ENCODE measurements around the gene INMT.

INMT gene

DNA sequence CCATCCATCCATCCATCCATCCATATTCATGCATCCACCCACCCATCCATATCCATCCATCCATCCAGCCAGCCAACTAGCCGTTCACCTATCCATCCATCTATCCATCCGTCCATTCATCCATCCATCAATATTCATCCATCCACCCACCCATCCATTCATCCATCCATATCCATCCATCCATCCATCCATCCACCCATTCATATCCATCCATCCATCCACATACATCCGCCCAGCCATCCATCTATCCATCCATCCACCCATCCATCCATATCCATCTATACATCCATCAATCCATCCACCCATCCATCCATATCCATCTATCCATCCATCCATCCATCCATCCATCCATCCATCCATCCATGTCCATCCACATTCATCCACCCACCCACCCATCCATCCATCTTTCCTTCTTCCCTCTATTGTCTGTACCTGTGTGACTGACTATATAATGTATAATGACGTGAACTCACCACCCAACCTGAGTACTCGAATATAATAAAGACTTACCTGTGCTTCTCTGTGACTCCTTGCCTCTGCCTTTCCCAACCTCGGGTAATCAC, 2.5 kb downstream of the INMT start:
- no peak for DNase-seq

GRCh38 chr7:30755384-30756154, 3.6 kb downstream of the INMT start:
- DNase-seq = no peak

- no peak for DNase-seq
These were observed 5.4 kb downstream of the INMT start for GRCh38 chr7:30757342-30757692.

DNA sequence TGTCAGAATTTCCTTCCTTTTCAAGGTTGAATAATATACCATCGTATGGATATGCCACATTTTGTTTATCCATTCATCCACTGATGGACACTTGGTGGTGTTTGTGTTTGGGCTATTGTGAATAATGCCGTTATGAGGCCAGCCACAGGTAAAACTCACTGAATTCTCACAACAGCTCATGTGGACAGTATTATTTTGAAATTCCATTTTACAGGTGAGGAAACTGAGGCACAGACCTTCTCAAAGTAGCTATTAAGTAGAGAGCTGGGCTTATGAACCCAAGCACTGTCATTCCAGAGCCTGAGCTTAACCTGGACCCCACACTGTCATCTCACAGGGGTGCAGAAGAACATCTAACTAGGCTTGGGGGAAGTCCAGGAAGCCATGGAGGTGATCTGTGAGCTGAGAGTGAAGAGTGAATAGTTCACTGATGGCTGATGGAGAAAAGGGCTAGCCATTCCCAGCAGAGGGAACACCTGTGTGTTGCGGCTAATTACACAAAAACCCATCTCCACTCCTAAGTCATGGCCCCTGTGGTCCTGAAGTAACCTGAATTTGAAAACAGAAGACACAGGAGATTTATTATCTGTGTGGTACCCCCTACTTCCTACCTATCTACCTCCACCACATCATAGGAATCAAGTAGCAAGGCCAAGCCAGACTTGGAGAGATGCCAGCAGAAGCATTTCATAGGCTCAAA, 8.7 kb downstream of the INMT start:
- no peak for DNase-seq

DNA sequence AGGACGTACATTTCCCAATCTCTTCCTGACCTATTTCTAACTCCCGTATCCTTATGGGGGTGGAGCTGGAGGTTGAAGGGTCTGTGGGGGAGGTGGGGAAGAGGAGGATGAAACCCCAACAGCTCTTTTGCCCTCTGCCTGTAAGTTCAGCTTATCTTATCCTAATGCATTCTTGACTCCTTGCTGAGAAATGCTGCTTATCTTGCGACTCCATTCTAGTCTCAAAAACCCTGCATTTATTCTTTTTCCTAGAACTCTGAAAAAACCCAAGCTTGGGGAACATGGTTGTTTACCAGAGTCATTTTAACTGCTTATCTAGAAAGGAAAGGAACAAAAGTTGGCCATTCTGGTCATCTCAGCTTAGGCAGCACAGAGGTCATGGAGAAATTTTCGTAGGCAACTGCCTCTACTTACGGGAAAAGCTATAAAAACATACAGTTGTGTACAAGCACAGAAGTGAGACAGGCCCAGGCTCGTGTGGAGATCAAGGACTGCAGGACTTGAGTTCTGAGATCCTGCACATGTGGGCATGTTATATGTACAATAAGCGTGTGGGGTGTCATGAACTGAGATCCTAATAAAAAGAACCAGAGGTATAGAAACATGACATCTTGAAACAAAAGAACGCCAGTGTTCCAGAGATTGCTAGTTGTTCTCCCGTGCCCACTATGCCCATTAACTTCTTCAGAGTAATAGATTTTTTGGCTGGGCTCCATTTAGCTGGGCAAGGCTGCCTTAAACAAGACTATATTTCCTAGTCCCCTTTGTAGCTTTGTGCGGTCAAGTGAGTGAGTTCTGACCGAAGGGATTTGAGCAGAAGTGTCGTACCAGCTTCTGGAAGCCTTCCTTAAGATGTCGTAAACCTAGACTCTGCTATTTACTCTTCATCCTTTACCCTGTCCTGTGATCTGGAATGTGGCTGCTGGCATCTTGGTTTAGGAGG, 9.6 kb downstream of the INMT start:
- no peak for DNase-seq

GRCh38 chr7:30764030-30764975, 12.4 kb downstream of the INMT start:
- no peak for DNase-seq

- DNase-seq = no peak
These were observed 13.5 kb downstream of the INMT start for GRCh38 chr7:30765408-30765807.

GRCh38 chr7:30770845-30771173, 18.9 kb downstream of the INMT start:
- DNase-seq = no peak

GRCh38 chr7:30771174-30771879, 19.4 kb downstream of the INMT start, which contains the start of gene MINDY4:
MINDY4 (plus strand) TSS chr7:30771417; CDS start chr7:30771494, 77 bp downstream.
- DNase-seq = peak; percentile 50

- DNase-seq = no peak
These were observed 20.0 kb downstream of the INMT start for GRCh38 chr7:30771880-30772425.

- DNase-seq = no peak
These were observed 21.0 kb downstream of the INMT start for GRCh38 chr7:30772984-30773383.

- DNase-seq = no peak
These were observed 24.1 kb downstream of the INMT start for GRCh38 chr7:30775992-30776391.

DNA sequence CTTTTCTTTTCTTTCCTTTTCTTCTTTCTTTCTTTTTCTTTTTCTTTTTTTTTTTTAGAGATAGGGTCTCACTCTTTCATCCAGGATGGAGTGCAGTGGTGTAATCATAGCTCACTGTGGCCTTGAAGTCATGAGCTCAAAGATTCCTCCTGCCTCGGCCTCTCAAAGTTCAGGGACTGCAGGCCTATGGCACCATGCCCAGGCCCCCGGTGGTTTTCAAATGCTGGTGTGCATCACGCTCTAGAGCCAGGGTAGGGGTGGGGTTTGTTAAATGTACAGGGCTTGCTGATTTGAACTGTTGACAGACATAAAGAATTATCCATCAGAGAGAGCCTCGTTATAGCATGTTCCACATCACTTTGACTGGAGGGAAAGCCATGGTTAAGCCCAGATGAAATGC, 25.0 kb downstream of the INMT start:
- no peak for DNase-seq

DNA sequence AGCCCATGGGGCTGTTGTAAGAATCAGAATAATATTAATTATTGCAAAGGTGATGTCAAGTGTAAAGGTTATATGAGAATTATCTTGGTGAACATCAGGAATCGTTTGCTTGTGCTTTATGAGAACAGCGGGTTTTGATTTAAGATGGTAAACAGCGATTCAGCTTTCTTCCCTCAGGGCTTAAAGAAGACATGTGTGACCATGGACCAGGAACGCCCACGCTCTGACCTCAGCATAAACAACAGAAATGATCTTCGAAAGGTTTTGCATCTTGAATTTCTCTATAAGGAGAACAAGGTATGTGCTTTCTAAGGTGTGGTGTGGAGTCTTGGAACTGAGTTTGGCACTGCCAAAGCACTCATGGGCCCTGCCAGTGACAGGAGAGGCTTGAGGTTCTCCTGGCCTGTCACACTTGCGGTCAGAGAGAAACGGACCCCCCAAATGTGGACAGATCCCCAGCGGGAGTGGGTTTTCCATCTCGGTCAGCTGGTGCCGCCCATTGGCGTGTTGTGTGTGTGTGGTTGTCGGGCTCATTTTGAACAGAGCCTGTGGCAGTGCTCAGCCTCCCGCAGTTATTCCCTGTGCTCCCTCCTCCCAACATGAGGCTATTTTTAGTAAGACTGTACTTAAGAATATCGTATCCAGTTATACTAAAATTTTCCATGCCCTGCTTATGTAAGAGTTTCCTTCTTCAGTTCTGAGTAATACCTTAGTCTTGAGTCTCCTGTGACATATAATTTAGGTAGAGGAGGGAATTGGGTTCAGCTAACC, 26.5 kb downstream of the INMT start:
- no peak for DNase-seq

- no peak for DNase-seq
These were observed 27.6 kb downstream of the INMT start for GRCh38 chr7:30779574-30779973.

- DNase-seq = no peak
These were observed 29.0 kb downstream of the INMT start for GRCh38 chr7:30780941-30781340.

DNA sequence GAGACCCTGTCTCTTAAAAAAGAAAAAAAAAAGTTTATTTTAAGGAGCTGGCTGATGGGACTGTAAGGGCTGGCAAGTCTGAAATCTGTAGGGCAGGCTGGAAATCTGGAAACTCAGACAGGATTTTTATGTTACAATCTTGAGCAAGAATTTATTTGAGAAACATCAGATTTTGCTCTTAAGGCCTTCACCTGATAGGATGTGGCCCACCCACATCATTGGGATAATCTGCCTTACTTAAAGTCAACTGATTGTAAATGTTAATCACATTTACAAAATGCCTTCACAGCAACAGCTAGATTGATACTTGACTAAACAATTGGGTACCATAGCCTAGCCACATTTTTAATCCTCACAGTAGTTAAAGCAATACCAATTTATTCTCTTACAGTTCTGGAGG, 30.8 kb downstream of the INMT start:
- DNase-seq = no peak

DNA sequence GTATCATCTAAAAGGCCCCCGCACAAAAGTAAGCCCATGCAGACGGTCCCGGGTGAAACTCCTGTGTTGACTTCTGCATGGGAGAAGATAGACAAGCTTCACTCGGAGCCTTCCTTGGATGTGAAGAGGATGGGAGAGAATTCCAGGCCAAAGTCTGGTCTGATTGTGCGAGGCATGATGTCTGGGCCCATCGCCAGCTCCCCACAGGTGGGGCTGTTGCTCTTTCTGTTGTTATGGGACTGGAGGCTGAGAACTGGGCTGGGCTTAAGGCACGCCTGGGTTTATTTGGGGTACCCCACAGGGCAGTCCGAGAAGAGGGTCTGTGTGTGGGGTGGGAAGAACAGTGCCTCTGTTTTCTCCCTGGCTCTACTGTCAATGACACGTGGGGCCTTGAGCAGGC, 33.9 kb downstream of the INMT start:
- DNase-seq = no peak

DNA sequence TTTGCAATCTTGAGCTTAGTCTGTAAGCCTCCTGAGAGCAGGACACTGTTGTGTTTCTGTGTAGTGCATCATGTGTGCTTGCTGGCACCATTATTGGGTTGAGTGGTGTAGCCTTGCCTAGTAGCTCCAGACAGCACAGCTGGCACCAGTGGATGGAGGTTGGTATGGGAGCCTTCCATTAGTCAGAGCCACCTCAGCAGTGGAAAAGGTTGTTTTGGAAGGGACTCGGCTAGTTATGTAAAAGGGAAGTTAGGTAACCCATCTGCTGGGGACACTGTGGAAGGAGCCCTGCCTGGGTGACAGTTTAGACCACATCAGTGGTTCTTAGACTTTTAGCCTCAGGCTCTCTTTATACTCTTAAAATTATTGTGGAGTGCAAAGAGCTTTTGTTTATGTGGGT, 35.6 kb downstream of the INMT start:
- DNase-seq = no peak

- DNase-seq = no peak
These were observed 36.9 kb downstream of the INMT start for GRCh38 chr7:30788640-30789333.

All from activated CD4-positive, alpha-beta T cell treated with anti-CD3 and anti-CD28 coated beads for 1 hour (primary cell).